HepG2 (cell line): Measurements from ENCODE around the gene CMIP. TPM values are rescaled to one million over a fixed set of nuclear protein-coding genes. Genes with fewer than 3 reads are reported as not detected.

Experiments used
- ATAC-seq: fragments of 200-7000 bp; cut with Tn5 transposase; 3 replicates; pipeline ENCODE4 v1.9.1; 2020; ENCODE audit warnings: mild to moderate bottlenecking, moderate library complexity
- BruUV-seq: library from RNA; stranded (reverse); fragments of 400-500 nt; replicated peaks from 2 replicates; lab custom pipeline; 2021; lab: Mats Ljungman, UMichigan
- CTCF ChIA-PET: fragments of 300-600 bp; formaldehyde crosslinking; extraction: SDS; loops from one replicate; lab custom pipeline; 2021; ENCODE audit warnings: low total read pairs, inconsistent platforms, low intra/inter-chr PET ratio; lab: Yijun Ruan, JAX
- POLR2A ChIA-PET: fragments of 350-600 bp; sonication (Branson Sonifier 250); formaldehyde crosslinking; loops from one replicate; lab custom pipeline; 2020; ENCODE audit warnings: antibody characterized with exemption, inconsistent platforms; lab: Yijun Ruan, JAX
- DNase-seq: peaks from one replicate; pipeline ENCODE4 v3.0.0-alpha.2; 2015; ENCODE audit warnings: low spot score
- FAIRE-seq: peaks from 3 replicates; lab custom pipeline; 2011; peaks lifted over from hg19 to GRCh38; lab: Jason Lieb, UNC
- H2AFZ ChIP-seq: one replicate; pipeline ENCODE4 v1.6.1; 2011; ENCODE audit warnings: low read length, inconsistent platforms
- H3K27ac ChIP-seq: fragments of 300-600 bp; 3 replicates; pipeline ENCODE4 v1.8.0; 2011; ENCODE audit warnings: mixed run types, mild to moderate bottlenecking, mixed read lengths, low read length, inconsistent platforms; ENCODE audit not compliant: insufficient read depth; ENCODE audit errors: extremely low read length
- H3K27me3 ChIP-seq, 2 experiments: fragments of 200-600 bp in 1 of 2; 2 replicates in 1 of 2; 3 replicates in 1 of 2; pipeline versions ENCODE4 v1.6.0 to v1.8.0; 2011; ENCODE audit warnings: low read length in 2 of 2, mild to moderate bottlenecking in 2 of 2, moderate library complexity in 2 of 2, inconsistent platforms in 1 of 2; ENCODE audit not compliant: insufficient read depth in 2 of 2, control insufficient read depth in 1 of 2
- H3K36me3 ChIP-seq, 2 experiments: fragments of 200-600 bp in 1 of 2; replicated peaks in 1 of 2; 2 replicates in 1 of 2; 3 replicates in 1 of 2; pipeline versions ENCODE4 v1.5.1 to v1.8.0; 2011; ENCODE audit warnings: low read length in 2 of 2, inconsistent platforms in 1 of 2; ENCODE audit not compliant: insufficient read depth in 2 of 2, control insufficient read depth in 1 of 2
- H3K4me1 ChIP-seq: 2 replicates; pipeline ENCODE4 v1.5.1; 2012; ENCODE audit warnings: low read length, inconsistent platforms; ENCODE audit not compliant: insufficient read depth
- H3K4me2 ChIP-seq: 2 replicates; pipeline ENCODE4 v1.6.0; 2011; ENCODE audit warnings: low read depth, low read length, inconsistent platforms
- H3K4me3 ChIP-seq, 3 experiments: fragments of 200-600 bp in 1 of 3; sonication (generic), shearing (Covaris generic) in 1 of 3; replicated peaks in 1 of 3; 2 replicates each; pipeline ENCODE4 v1.5.1; 2011 to 2016; ENCODE audit warnings: low read length in 3 of 3, inconsistent platforms in 2 of 3, low read depth in 2 of 3, mild to moderate bottlenecking in 2 of 3, control low read depth in 1 of 3, mixed read lengths in 1 of 3; ENCODE audit not compliant: insufficient read depth in 1 of 3
- H3K79me2 ChIP-seq: one replicate; pipeline ENCODE4 v1.6.1; 2011; ENCODE audit warnings: low read length, inconsistent platforms; ENCODE audit not compliant: insufficient read depth
- H3K9ac ChIP-seq: 2 replicates; pipeline ENCODE4 v1.6.0; 2011; ENCODE audit warnings: mild to moderate bottlenecking, low read depth, low read length, inconsistent platforms; ENCODE audit not compliant: insufficient read depth
- H3K9me3 ChIP-seq: 2 replicates; pipeline ENCODE4 v1.5.1; 2012; ENCODE audit warnings: mild to moderate bottlenecking, low read length
- H4K20me1 ChIP-seq: 2 replicates; pipeline ENCODE4 v1.6.0; 2011; ENCODE audit warnings: inconsistent platforms, mild to moderate bottlenecking, low read length, moderate library complexity; ENCODE audit not compliant: insufficient read depth
- ATF7 ChIP-seq, 2 experiments: fragments of 450-650 bp in 1 of 2; sonication (generic) in 1 of 2; formaldehyde crosslinking in 1 of 2; IDR thresholded peaks; 2 replicates each; pipeline versions ENCODE4 v1.4.0 to v1.6.1; 2016 to 2020; ENCODE audit warnings: antibody characterized with exemption in 1 of 2, mild to moderate bottlenecking in 1 of 2, missing genetic modification reagents in 1 of 2
- NCOA5 ChIP-seq: sonication (generic); formaldehyde crosslinking; IDR thresholded peaks from 2 replicates; pipeline ENCODE4 v1.4.0; 2020; ENCODE audit warnings: missing genetic modification reagents
- RAD21 ChIP-seq: fragments of 450-650 bp; formaldehyde crosslinking; IDR thresholded peaks from 2 replicates; pipeline ENCODE4 v1.5.0; 2020; ENCODE audit warnings: mild to moderate bottlenecking
- RARG ChIP-seq: sonication (generic); formaldehyde crosslinking; IDR thresholded peaks from 2 replicates; pipeline ENCODE4 v1.4.0; 2020; ENCODE audit warnings: low read depth, mild to moderate bottlenecking, missing genetic modification reagents
- STAG1 ChIP-seq: sonication (generic); formaldehyde crosslinking; IDR thresholded peaks from 2 replicates; pipeline ENCODE4 v1.4.0; 2020; ENCODE audit warnings: missing genetic modification reagents
- YEATS2 ChIP-seq: sonication (generic); formaldehyde crosslinking; IDR thresholded peaks from 2 replicates; pipeline ENCODE4 v1.4.0; 2020; ENCODE audit warnings: missing genetic modification reagents, borderline replicate concordance
- WGBS: methylation state at CpG from one replicate; pipeline ENCODE4 v1.1.6; 2017; ENCODE audit warnings: low lambda C conversion rate; 5-methylcytosine and 5-hydroxymethylcytosine counted together
- in situ Hi-C: cut with HindIII; loops from 2 replicates; pipeline ENCODE4 v1.10.0; 2017; ENCODE audit warnings: low pct_unique_long_range_greater_than_20kb; ENCODE audit not compliant: extremely low pct_ligation_motif_present
- intact Hi-C: fragments of 100-400 bp; cut with micrococcal nuclease; formaldehyde crosslinking; loops from one replicate; pipeline ENCODE4 v1.10.0; 2022; ENCODE audit not compliant: unreplicated experiment
- polyA plus RNA-seq, 8 experiments: library from polyadenylated mRNA; depleted of rRNA in 3 of 8; stranded (reverse) in 7 of 8; unstranded in 1 of 8; fragments of >200 nt; fragmentation: Illumina TruSeq in 4 of 8; extraction: Trizol in 4 of 8; gene quantifications; 2 replicates each; pipeline versions ENCODE4 v1.2.1 to v1.2.3, GENCODE V29; 2011 to 2016; ENCODE audit warnings: low read depth in 4 of 8, missing spikeins in 1 of 8, mixed read lengths in 1 of 8; ENCODE audit not compliant: insufficient read depth in 1 of 8
- total RNA-seq, 5 experiments: library from RNA; depleted of rRNA; stranded (reverse); fragments of >200 nt; fragmentation: Illumina TruSeq; extraction: Trizol; gene quantifications; 2 replicates each; pipeline ENCODE4 v1.2.3, GENCODE V29; 2016; ENCODE audit warnings: low read depth in 1 of 5
- TF ChIP-seq, protein P1 (sequence below): sonication (generic); formaldehyde crosslinking; IDR thresholded peaks from 2 replicates; pipeline ENCODE4 v1.5.1; 2020; ENCODE audit warnings: missing genetic modification reagents, mild to moderate bottlenecking, borderline replicate concordance
- TF ChIP-seq, protein P2 (sequence below): sonication (generic); formaldehyde crosslinking; IDR thresholded peaks from 2 replicates; pipeline ENCODE4 v1.8.0; 2022; ENCODE audit warnings: mild to moderate bottlenecking, missing genetic modification reagents; ENCODE audit not compliant: insufficient replicate concordance
- TF ChIP-seq, protein P3 (sequence below): sonication (generic); formaldehyde crosslinking; IDR thresholded peaks from 2 replicates; pipeline ENCODE4 v1.5.0; 2020; ENCODE audit warnings: mild to moderate bottlenecking, missing genetic modification reagents, moderate library complexity

The CMIP gene
- total and polyA plus RNA-seq, 2 of the 13 experiments (the other 11 are each of a cell fraction or from before 2014, with no cell fraction given): 10.9 to 18.1 TPM

DNA sequence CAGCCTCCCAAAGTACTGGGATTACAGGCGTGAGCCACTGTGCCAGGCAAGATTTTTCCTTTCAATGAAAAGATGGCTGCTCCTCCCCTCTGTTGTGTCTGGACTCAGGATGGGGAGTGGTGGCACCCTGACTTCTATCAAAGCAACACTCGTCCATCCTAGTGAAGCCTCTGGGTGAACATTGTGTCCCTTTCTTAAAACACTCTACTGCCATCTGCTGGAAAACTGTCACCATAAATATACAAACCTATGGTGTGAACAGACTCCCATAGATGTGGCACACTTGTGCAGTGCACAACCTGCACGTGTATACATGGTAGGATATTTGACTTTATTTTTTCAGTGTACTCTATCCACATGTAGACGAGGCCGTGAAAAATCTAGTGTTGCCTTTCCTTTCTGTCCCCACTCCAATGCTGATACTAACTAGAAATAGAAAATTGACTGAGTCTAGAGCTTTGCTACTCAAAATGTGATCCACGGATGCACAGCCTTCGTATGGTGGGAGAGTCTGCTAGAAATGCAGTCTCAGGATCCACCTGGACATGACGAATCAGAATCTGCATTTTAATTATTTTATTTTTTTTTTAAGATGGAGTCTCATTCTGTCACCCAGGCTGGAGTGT, 278.6 kb downstream of the CMIP start (continued):
- no peak for TF ChIP-seq RARG
- TF ChIP-seq STAG1 (CRISPR knock-in tag): peak; percentile 97
- TF ChIP-seq RAD21 (CRISPR knock-in tag): peak; percentile 80
- peak; percentile 22; the same call in 1 of the 2 replicates for TF ChIP-seq YEATS2 (CRISPR knock-in tag)
- TF ChIP-seq, protein P1, sequence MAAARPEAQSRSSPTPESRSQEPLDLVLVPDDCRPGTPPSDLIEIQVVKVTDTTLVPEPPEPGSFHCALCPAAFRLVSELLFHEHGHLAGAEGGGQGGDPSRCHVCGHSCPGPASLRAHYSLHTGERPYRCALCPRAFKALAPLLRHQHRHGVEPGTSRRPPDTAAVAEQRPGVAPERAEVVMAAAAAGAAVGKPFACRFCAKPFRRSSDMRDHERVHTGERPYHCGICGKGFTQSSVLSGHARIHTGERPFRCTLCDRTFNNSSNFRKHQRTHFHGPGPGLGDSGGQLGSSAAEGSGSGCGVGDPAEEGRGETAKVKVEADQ (CRISPR knock-in tag): 0 out of 2 replicates have a peak, but pooled peaks have one; percentile 39
- TF ChIP-seq, protein P2, sequence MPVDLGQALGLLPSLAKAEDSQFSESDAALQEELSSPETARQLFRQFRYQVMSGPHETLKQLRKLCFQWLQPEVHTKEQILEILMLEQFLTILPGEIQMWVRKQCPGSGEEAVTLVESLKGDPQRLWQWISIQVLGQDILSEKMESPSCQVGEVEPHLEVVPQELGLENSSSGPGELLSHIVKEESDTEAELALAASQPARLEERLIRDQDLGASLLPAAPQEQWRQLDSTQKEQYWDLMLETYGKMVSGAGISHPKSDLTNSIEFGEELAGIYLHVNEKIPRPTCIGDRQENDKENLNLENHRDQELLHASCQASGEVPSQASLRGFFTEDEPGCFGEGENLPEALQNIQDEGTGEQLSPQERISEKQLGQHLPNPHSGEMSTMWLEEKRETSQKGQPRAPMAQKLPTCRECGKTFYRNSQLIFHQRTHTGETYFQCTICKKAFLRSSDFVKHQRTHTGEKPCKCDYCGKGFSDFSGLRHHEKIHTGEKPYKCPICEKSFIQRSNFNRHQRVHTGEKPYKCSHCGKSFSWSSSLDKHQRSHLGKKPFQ (CRISPR knock-in tag): peak; percentile 94
- TF ChIP-seq, protein P3, sequence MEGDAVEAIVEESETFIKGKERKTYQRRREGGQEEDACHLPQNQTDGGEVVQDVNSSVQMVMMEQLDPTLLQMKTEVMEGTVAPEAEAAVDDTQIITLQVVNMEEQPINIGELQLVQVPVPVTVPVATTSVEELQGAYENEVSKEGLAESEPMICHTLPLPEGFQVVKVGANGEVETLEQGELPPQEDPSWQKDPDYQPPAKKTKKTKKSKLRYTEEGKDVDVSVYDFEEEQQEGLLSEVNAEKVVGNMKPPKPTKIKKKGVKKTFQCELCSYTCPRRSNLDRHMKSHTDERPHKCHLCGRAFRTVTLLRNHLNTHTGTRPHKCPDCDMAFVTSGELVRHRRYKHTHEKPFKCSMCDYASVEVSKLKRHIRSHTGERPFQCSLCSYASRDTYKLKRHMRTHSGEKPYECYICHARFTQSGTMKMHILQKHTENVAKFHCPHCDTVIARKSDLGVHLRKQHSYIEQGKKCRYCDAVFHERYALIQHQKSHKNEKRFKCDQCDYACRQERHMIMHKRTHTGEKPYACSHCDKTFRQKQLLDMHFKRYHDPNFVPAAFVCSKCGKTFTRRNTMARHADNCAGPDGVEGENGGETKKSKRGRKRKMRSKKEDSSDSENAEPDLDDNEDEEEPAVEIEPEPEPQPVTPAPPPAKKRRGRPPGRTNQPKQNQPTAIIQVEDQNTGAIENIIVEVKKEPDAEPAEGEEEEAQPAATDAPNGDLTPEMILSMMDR: peak; percentile 92
- TF ChIP-seq, all 625 proteins: peak for 19

DNA sequence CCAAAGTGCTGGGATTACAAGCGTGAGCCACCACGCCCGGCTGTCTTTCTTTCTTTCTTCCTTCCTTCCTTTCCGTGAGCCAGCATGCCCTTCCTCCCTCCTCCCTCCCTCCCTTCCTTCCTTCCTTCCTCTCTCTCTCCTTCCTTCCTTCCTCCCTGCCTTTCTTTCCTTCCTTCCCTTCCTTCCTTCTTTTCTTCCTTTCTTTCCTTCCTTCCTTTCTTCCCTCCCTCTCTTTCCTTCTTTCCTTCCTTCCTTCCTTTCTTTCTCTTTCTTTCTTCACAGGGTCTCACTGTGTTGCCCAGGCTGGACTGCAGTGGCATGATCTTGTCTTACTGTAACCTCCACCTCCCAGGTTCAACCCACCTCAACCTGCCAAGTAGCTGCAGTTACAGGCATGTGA, 283.8 kb downstream of the CMIP start:
- TF ChIP-seq NCOA5: no peak
- TF ChIP-seq ATF7 (IDR thresholded peaks at IDR 0.05): 0 out of 2 replicates have a peak, but pooled peaks have one; percentile 10
- no peak for TF ChIP-seq ATF7 (CRISPR knock-in tag; IDR thresholded peaks at IDR 0.05)
- no peak overlapping the region; the same call in 1 of the 2 replicates for H3K4me2 ChIP-seq
- peaks cover 15% of the 10 kb centered on the region; the same call in 1 of the 2 replicates for H3K4me1 ChIP-seq
- H2AFZ ChIP-seq: no peak overlapping the region
- POLR2A ChIA-PET: interaction anchor here (0.6 kb wide), 1 partner anchor 146 kb away, joined by 4 read pairs; no protein-coding TSS in a partner anchor
- H3K27ac ChIP-seq: no peak overlapping the region
- H3K9me3 ChIP-seq: no peaks in the 10 kb centered on the region
- CTCF ChIA-PET: no interaction called here
- no peaks in the 10 kb centered on the region for H3K79me2 ChIP-seq
- H3K4me3 ChIP-seq: no peak overlapping the region
- no peaks in the 10 kb centered on the region for H3K36me3 ChIP-seq
- no peak overlapping the region for H3K9ac ChIP-seq
- DNase-seq (no peak), ATAC-seq (no peak), FAIRE-seq (no peak)
- 65% methylated on average over 4 of the region's 4 CpGs for WGBS
- H3K27me3 ChIP-seq: peaks cover 1 to 31% of the 10 kb centered on the region in 2 experiments; a peak in 4 of 5 replicates
- in situ Hi-C loops (loop anchor here (25.0 kb wide), 1 partner anchor 691 kb away; the partner anchor contains the start of gene ATMIN), intact Hi-C loops (no loop called here)
- no peaks in the 10 kb centered on the region for H4K20me1 ChIP-seq
- BruUV-seq: no TSS peak
